ENCODE measurements around the gene CXCL1. TPM values are rescaled to one million over a fixed set of nuclear protein-coding genes. Genes with fewer than 3 reads are reported as not detected.

Gene CXCL1
- total and polyA plus RNA-seq, 2 of the 13 experiments (the other 11 are each of a cell fraction or from before 2014, with no cell fraction given) = 0.15 TPM; not detected in 1

GRCh38 chr4:73875401-73875800 is 6.2 kb downstream of the CXCL1 start:
- WGBS (ENCODE audit: low lambda C conversion rate) = 7% methylated on average over 1 of the region's 1 CpG
- Histone ChIP-seq H3K9ac (ENCODE audit: insufficient read depth, low read depth, low read length) (no peak overlapping the region), H4K20me1 (ENCODE audit: insufficient read depth, low read length) (no peaks in the 10 kb centered on the region), H3K4me1 (ENCODE audit: insufficient read depth, low read length) (no peaks in the 10 kb centered on the region), H3K36me3 (replicated peaks in 1 of 2; ENCODE audit: control insufficient read depth in 1 of 2, insufficient read depth in 2 of 2, low read length in 2 of 2) (no peaks in the 10 kb centered on the region), H3K4me2 (ENCODE audit: low read depth, low read length) (no peak overlapping the region), H3K9me3 (ENCODE audit: low read length) (no peaks in the 10 kb centered on the region), H3K79me2 (ENCODE audit: insufficient read depth, low read length) (no peaks in the 10 kb centered on the region), H3K4me3 (replicated peaks in 1 of 3; ENCODE audit: insufficient read depth in 1 of 3, low read depth in 2 of 3, low read length in 3 of 3) (no peak overlapping the region), H3K27me3 (ENCODE audit: control insufficient read depth in 1 of 2, insufficient read depth in 2 of 2, low read length in 2 of 2) (no peaks in the 10 kb centered on the region; a peak in 1 of 5 replicates), H3K27ac (ENCODE audit: extremely low read length, insufficient read depth, low read length) (no peak overlapping the region), H2AFZ (ENCODE audit: low read length) (no peak overlapping the region)
- ChIA-PET POLR2A (no interaction called here), CTCF (ENCODE audit: low intra/inter-chr PET ratio, low total read pairs) (no interaction called here)
- no peak for DNase-seq (ENCODE audit: low spot score)
- intact Hi-C loops (cut with micrococcal nuclease; ENCODE audit: unreplicated experiment) (no loop called here), in situ Hi-C loops (cut with HindIII; ENCODE audit: extremely low pct_ligation_motif_present, low pct_unique_long_range_greater_than_20kb) (no loop called here)
- BruUV-seq (replicated peaks) = no TSS peak
- no peak for ATAC-seq
- no peak for FAIRE-seq
- TF ChIP-seq CCDC6 (CRISPR knock-in tag; IDR thresholded peaks at IDR 0.05) (no peak), ZNF747 (CRISPR knock-in tag; IDR thresholded peaks at IDR 0.05; ENCODE audit: borderline replicate concordance) (no peak), CEBPG (CRISPR knock-in tag; IDR thresholded peaks at IDR 0.05) (no peak), ZNF260 (CRISPR knock-in tag; IDR thresholded peaks at IDR 0.05; ENCODE audit: borderline replicate concordance, low read depth) (no peak), ATAD3A (CRISPR knock-in tag; IDR thresholded peaks at IDR 0.05) (no peak), ZBTB7A (CRISPR knock-in tag; IDR thresholded peaks at IDR 0.05) (no peak), MNT (IDR thresholded peaks at IDR 0.05) (no peak), SCMH1 (CRISPR knock-in tag; IDR thresholded peaks at IDR 0.05; ENCODE audit: borderline replicate concordance) (no peak), ZNF205 (CRISPR knock-in tag; IDR thresholded peaks at IDR 0.05) (no peak), ZNF292 (CRISPR knock-in tag; IDR thresholded peaks at IDR 0.05; ENCODE audit: borderline replicate concordance, low read depth) (no peak), SAFB2 (CRISPR knock-in tag; IDR thresholded peaks at IDR 0.05; ENCODE audit: borderline replicate concordance, low read depth) (no peak), ZNF282 (IDR thresholded peaks at IDR 0.05; ENCODE audit: partially characterized antibody) (no peak), ZBED4 (CRISPR knock-in tag; IDR thresholded peaks at IDR 0.05; ENCODE audit: borderline replicate concordance) (no peak), PAXIP1 (CRISPR knock-in tag; conservative IDR thresholded peaks at IDR 0.05) (no peak), ZNF180 (CRISPR knock-in tag; IDR thresholded peaks at IDR 0.05; ENCODE audit: borderline replicate concordance, low read depth) (no peak)
- TF ChIP-seq, protein P1, sequence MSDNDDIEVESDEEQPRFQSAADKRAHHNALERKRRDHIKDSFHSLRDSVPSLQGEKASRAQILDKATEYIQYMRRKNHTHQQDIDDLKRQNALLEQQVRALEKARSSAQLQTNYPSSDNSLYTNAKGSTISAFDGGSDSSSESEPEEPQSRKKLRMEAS (IDR thresholded peaks at IDR 0.05) = no peak

All from HepG2 (cell line).